IPS-18c (cell line): ENCODE measurements around the gene MB21D2.
"Not testable (repeated sequence)": the region's sequence is repeated elsewhere in the genome, so short reads cannot be mapped to it uniquely, and the experiment has no call there.

ENCODE experiments used
- H3K4me3 ChIP-seq: 2 replicates; pipeline ENCODE4 v1.7.0; 2013; ENCODE audit warnings: low read depth, mild to moderate bottlenecking, low read length, moderate library complexity; ENCODE audit not compliant: insufficient read depth
- H3K9me3 ChIP-seq: one replicate; pipeline ENCODE4 v1.6.1; 2013; ENCODE audit warnings: mild to moderate bottlenecking, low read length, moderate library complexity; ENCODE audit not compliant: control insufficient read depth, insufficient read depth

Gene MB21D2

GRCh38 chr3:192851821-192852372 lies 65.8 kb downstream of the MB21D2 start:
- H3K9me3 ChIP-seq: no peaks in the 10 kb centered on the region
- no peak overlapping the region for H3K4me3 ChIP-seq

- H3K4me3 ChIP-seq: no peak overlapping the region
- no peaks in the 10 kb centered on the region for H3K9me3 ChIP-seq
Measured at GRCh38 chr3:192850451-192850981, 67.1 kb downstream of the MB21D2 start.

- H3K4me3 ChIP-seq, H3K9me3 ChIP-seq: not testable (repeated sequence)
Measured at GRCh38 chr3:192849821-192850220, 67.8 kb downstream of the MB21D2 start.

- Histone ChIP-seq H3K4me3 (no peak overlapping the region), H3K9me3 (no peaks in the 10 kb centered on the region)
Measured at GRCh38 chr3:192848371-192849233, 69.1 kb downstream of the MB21D2 start.

- H3K9me3 ChIP-seq: no peaks in the 10 kb centered on the region
- no peak overlapping the region for H3K4me3 ChIP-seq
Measured at GRCh38 chr3:192847941-192848340, 69.7 kb downstream of the MB21D2 start.

- no peak overlapping the region for H3K4me3 ChIP-seq
Measured at GRCh38 chr3:192845526-192845855, 72.2 kb downstream of the MB21D2 start.

GRCh38 chr3:192844836-192845525 lies 72.7 kb downstream of the MB21D2 start:
- H3K9me3 ChIP-seq: peaks cover 2% of the 10 kb centered on the region
- no peak overlapping the region for H3K4me3 ChIP-seq

More at GRCh38 chr3:192845526-192845855, 72.2 kb downstream of the MB21D2 start:
- peaks cover under 1% of the 10 kb centered on the region for H3K9me3 ChIP-seq

- H3K4me3 ChIP-seq: no peak overlapping the region
- peaks cover 2% of the 10 kb centered on the region for H3K9me3 ChIP-seq
Measured at GRCh38 chr3:192844486-192844765, 73.2 kb downstream of the MB21D2 start.

- Histone ChIP-seq H3K9me3 (peaks cover 2% of the 10 kb centered on the region), H3K4me3 (no peak overlapping the region)
Measured at GRCh38 chr3:192843723-192844485, 73.8 kb downstream of the MB21D2 start.

- H3K9me3 ChIP-seq: peaks cover 2% of the 10 kb centered on the region
- H3K4me3 ChIP-seq: no peak overlapping the region
Measured at GRCh38 chr3:192843119-192843518, 74.5 kb downstream of the MB21D2 start.

GRCh38 chr3:192842711-192843110 lies 74.9 kb downstream of the MB21D2 start:
- Histone ChIP-seq H3K9me3 (peaks cover 2% of the 10 kb centered on the region), H3K4me3 (no peak overlapping the region)

- Histone ChIP-seq H3K4me3 (no peak overlapping the region), H3K9me3 (peaks cover 2% of the 10 kb centered on the region)
Measured at GRCh38 chr3:192842138-192842537, 75.5 kb downstream of the MB21D2 start.

- Histone ChIP-seq H3K4me3 (no peak overlapping the region), H3K9me3 (peaks cover 2% of the 10 kb centered on the region)
Measured at GRCh38 chr3:192841428-192841827, 76.2 kb downstream of the MB21D2 start.

GRCh38 chr3:192840143-192840836 lies 77.4 kb downstream of the MB21D2 start:
- no peak overlapping the region for H3K4me3 ChIP-seq
- H3K9me3 ChIP-seq: peaks cover 2% of the 10 kb centered on the region

GRCh38 chr3:192835818-192836815 lies 81.5 kb downstream of the MB21D2 start:
- H3K4me3 ChIP-seq: no peak overlapping the region
- peaks cover 2% of the 10 kb centered on the region for H3K9me3 ChIP-seq

GRCh38 chr3:192834428-192834827 lies 83.2 kb downstream of the MB21D2 start:
- no peaks in the 10 kb centered on the region for H3K9me3 ChIP-seq
- no peak overlapping the region for H3K4me3 ChIP-seq
